WTC11 (cell line): ENCODE data around the gene WWOX. TPM values are rescaled to one million over a fixed set of nuclear protein-coding genes. Genes with fewer than 3 reads are reported as not detected.

Source experiments
- ATAC-seq: fragments of 200-7000 bp; cut with Tn5 transposase; 2 replicates; pipeline ENCODE4 v1.10.0; 2021; ENCODE audit warnings: mild to moderate bottlenecking, moderate library complexity
- CTCF ChIA-PET: fragments of 300-600 bp; sonication (Branson Sonifier 250); formaldehyde crosslinking; loops from one replicate; lab custom pipeline; 2021; ENCODE audit warnings: antibody characterized with exemption; lab: Charles Lee
- POLR2A ChIA-PET: fragments of 350-600 bp; sonication (Branson Sonifier 250); formaldehyde crosslinking; loops from one replicate; lab custom pipeline; 2021; ENCODE audit warnings: antibody characterized with exemption; lab: Charles Lee
- DNase-seq: peaks from one replicate; pipeline ENCODE4 v3.0.0; 2021; ENCODE audit warnings: low spot score
- H3K27ac Mint-ChIP-seq: 2 replicates; pipeline ENCODE4 v1.8.0; 2021; ENCODE audit warnings: mixed read lengths
- H3K27me3 Mint-ChIP-seq: 2 replicates; pipeline ENCODE4 v1.8.0; 2021; ENCODE audit warnings: low read depth, mild to moderate bottlenecking, moderate library complexity, mixed read lengths
- H3K36me3 Mint-ChIP-seq: 2 replicates; pipeline ENCODE4 v1.8.0; 2021; ENCODE audit warnings: mixed read lengths
- H3K4me1 Mint-ChIP-seq: 2 replicates; pipeline ENCODE4 v1.8.0; 2022; ENCODE audit warnings: mixed read lengths
- H3K4me3 Mint-ChIP-seq: 2 replicates; pipeline ENCODE4 v1.8.0; 2021; ENCODE audit warnings: mild to moderate bottlenecking, moderate library complexity, mixed read lengths
- H3K9me3 Mint-ChIP-seq: 2 replicates; pipeline ENCODE4 v1.8.0; 2021; ENCODE audit warnings: mixed read lengths
- ARID4B ChIP-seq: sonication (generic); formaldehyde crosslinking; IDR thresholded peaks from 2 replicates; pipeline ENCODE4 v1.8.0; 2023; ENCODE audit warnings: missing genetic modification reagents, mild to moderate bottlenecking, borderline replicate concordance
- ATF2 ChIP-seq: sonication (generic); formaldehyde crosslinking; IDR thresholded peaks from 2 replicates; pipeline ENCODE4 v1.8.1; 2022; ENCODE audit warnings: low read depth, missing genetic modification reagents, borderline replicate concordance
- CBFB ChIP-seq: sonication (generic); formaldehyde crosslinking; IDR thresholded peaks from 2 replicates; pipeline ENCODE4 v1.8.1; 2022; ENCODE audit warnings: mild to moderate bottlenecking, low read depth, missing genetic modification reagents
- CREM ChIP-seq: sonication (generic); formaldehyde crosslinking; IDR thresholded peaks from 2 replicates; pipeline ENCODE4 v1.8.1; 2022; ENCODE audit warnings: mild to moderate bottlenecking, missing genetic modification reagents, moderate library complexity
- EMX1 ChIP-seq: fragments of 250-450 bp; sonication (Bioruptor Pico); IDR thresholded peaks from 2 replicates; pipeline ENCODE4 v1.8.0; 2021; ENCODE audit warnings: mild to moderate bottlenecking
- ERG ChIP-seq: fragments of 250-450 bp; sonication (Bioruptor Pico); IDR thresholded peaks from 2 replicates; pipeline ENCODE4 v1.8.0; 2021; ENCODE audit warnings: mild to moderate bottlenecking
- FOXJ3 ChIP-seq: sonication (generic); formaldehyde crosslinking; IDR thresholded peaks from 2 replicates; pipeline ENCODE4 v1.9.0; 2021; ENCODE audit warnings: missing genetic modification reagents, mild to moderate bottlenecking, borderline replicate concordance
- TEAD1 ChIP-seq: sonication (generic); formaldehyde crosslinking; IDR thresholded peaks from 2 replicates; pipeline ENCODE4 v1.8.0; 2022; ENCODE audit warnings: mild to moderate bottlenecking, missing genetic modification reagents
- ZBTB43 ChIP-seq: sonication (generic); formaldehyde crosslinking; IDR thresholded peaks from 2 replicates; pipeline ENCODE4 v1.8.1; 2023; ENCODE audit warnings: mild to moderate bottlenecking, missing genetic modification reagents
- ZNF317 ChIP-seq: sonication (generic); formaldehyde crosslinking; IDR thresholded peaks from 2 replicates; pipeline ENCODE4 v1.8.1; 2023; ENCODE audit warnings: low read depth, mild to moderate bottlenecking, moderate library complexity, missing genetic modification reagents, borderline replicate concordance
- total RNA-seq: library from RNA; stranded (reverse); gene quantifications from 3 replicates; pipeline ENCODE4 v1.2.3, GENCODE V29; 2021

Gene WWOX
- total RNA-seq, 1 experiment from 2014 or later, result 15.7 TPM

- no peaks in the 10 kb centered on the region; the same call in 1 of the 2 replicates for H3K27me3 Mint-ChIP-seq
Measured at GRCh38 chr16:78939597-78939996, 840.1 kb downstream of the WWOX start.

More at GRCh38 chr16:78939597-78939996, 840.1 kb downstream of the WWOX start:
- peaks cover 18% of the 10 kb centered on the region for H3K4me1 Mint-ChIP-seq
- TF ChIP-seq TEAD1 (CRISPR knock-in tag) (no peak), ATF2 (CRISPR knock-in tag) (no peak), CBFB (CRISPR knock-in tag) (no peak), CREM (CRISPR knock-in tag) (no peak), ZBTB43 (CRISPR knock-in tag) (no peak), FOXJ3 (CRISPR knock-in tag) (no peak), ARID4B (CRISPR knock-in tag) (no peak), ZNF317 (no peak), ERG (CRISPR knock-in tag) (no peak), EMX1 (no peak)
- CTCF ChIA-PET, result no interaction called here
- H3K9me3 Mint-ChIP-seq, result peaks cover 5% of the 10 kb centered on the region; the same call in 1 of the 2 replicates
- no peak for ATAC-seq
- no peaks in the 10 kb centered on the region for H3K36me3 Mint-ChIP-seq
- DNase-seq, result no peak
- POLR2A ChIA-PET, result no interaction called here
- H3K4me3 Mint-ChIP-seq, result no peak overlapping the region
- H3K27ac Mint-ChIP-seq, result no peak overlapping the region
